ENCODE measurements around the gene KIAA1549.
"Not testable (repeated sequence)": the region's sequence is repeated elsewhere in the genome, so short reads cannot be mapped to it uniquely, and the experiment has no call there.

KIAA1549 gene

GRCh38 chr7:138981332-138982203 lies at the start of gene KIAA1549:
Gene KIAA1549 (minus strand): TSS chr7:138981389. CDS start chr7:138981269, 120 bp downstream.
- H3K9ac ChIP-seq: peak within 1 kb of the TSS; percentile 80

GRCh38 chr7:139029353-139029752 lies 48.2 kb upstream of the KIAA1549 start:
- H2AFZ ChIP-seq (ENCODE audit: low read depth): no peak overlapping the region
- no peaks in the 10 kb centered on the region for H3K36me3 ChIP-seq (ENCODE audit: insufficient read depth)
- no peak overlapping the region for H3K4me2 ChIP-seq
- no peaks in the 10 kb centered on the region for H3K27me3 ChIP-seq (ENCODE audit: insufficient read depth, low read depth)
- TF ChIP-seq CTCF (conservative IDR thresholded peaks at IDR 0.05; ENCODE audit: low read depth, low read length): no peak
- H4K20me1 ChIP-seq (ENCODE audit: insufficient read depth): no peaks in the 10 kb centered on the region
- H3K9ac ChIP-seq: no peak overlapping the region
- no peaks in the 10 kb centered on the region for H3K4me1 ChIP-seq (ENCODE audit: low read depth, poor library complexity, severe bottlenecking)
- no peak overlapping the region for H3K27ac ChIP-seq
- no peak overlapping the region for H3K4me3 ChIP-seq (IDR thresholded peaks at IDR 0.05; ENCODE audit: insufficient read depth, low read depth, low read length)
- H3K79me2 ChIP-seq (ENCODE audit: insufficient read depth, low read depth): no peaks in the 10 kb centered on the region

More at GRCh38 chr7:138981332-138982203, at the start of gene KIAA1549:
- Histone ChIP-seq H3K4me2 (peak within 1 kb of the TSS; percentile 79), H4K20me1 (ENCODE audit: insufficient read depth) (no peaks in the 10 kb centered on the region), H3K4me3 (IDR thresholded peaks at IDR 0.05; ENCODE audit: insufficient read depth, low read depth, low read length) (peak within 1 kb of the TSS; percentile 36), H3K4me1 (ENCODE audit: low read depth, poor library complexity, severe bottlenecking) (peaks cover 6% of the 10 kb centered on the region), H3K36me3 (ENCODE audit: insufficient read depth) (no peaks in the 10 kb centered on the region), H3K27ac (0 out of 2 replicates have a peak within 1 kb of the TSS, but pooled peaks have one; percentile 15), H2AFZ (ENCODE audit: low read depth) (peak within 1 kb of the TSS; percentile 97), H3K79me2 (ENCODE audit: insufficient read depth, low read depth) (peaks cover 8% of the 10 kb centered on the region; the same call in 1 of the 2 replicates), H3K27me3 (ENCODE audit: insufficient read depth, low read depth) (no peaks in the 10 kb centered on the region)
- TF ChIP-seq CTCF (conservative IDR thresholded peaks at IDR 0.05; ENCODE audit: low read depth, low read length): no peak

- H3K9ac ChIP-seq: no peak overlapping the region
- H3K36me3 ChIP-seq (ENCODE audit: insufficient read depth): no peaks in the 10 kb centered on the region
- no peak overlapping the region for H2AFZ ChIP-seq (ENCODE audit: low read depth)
- H3K4me2 ChIP-seq: no peak overlapping the region
- no peaks in the 10 kb centered on the region for H3K27me3 ChIP-seq (ENCODE audit: insufficient read depth, low read depth)
- TF ChIP-seq CTCF (conservative IDR thresholded peaks at IDR 0.05; ENCODE audit: low read depth, low read length): no peak
- no peak overlapping the region for H3K27ac ChIP-seq
- no peaks in the 10 kb centered on the region for H3K4me1 ChIP-seq (ENCODE audit: low read depth, poor library complexity, severe bottlenecking)
- no peaks in the 10 kb centered on the region for H4K20me1 ChIP-seq (ENCODE audit: insufficient read depth)
- H3K79me2 ChIP-seq (ENCODE audit: insufficient read depth, low read depth): no peaks in the 10 kb centered on the region
- H3K4me3 ChIP-seq (IDR thresholded peaks at IDR 0.05; ENCODE audit: insufficient read depth, low read depth, low read length): no peak overlapping the region
These were observed 45.4 kb upstream of the KIAA1549 start for GRCh38 chr7:139026551-139026950.

DNA sequence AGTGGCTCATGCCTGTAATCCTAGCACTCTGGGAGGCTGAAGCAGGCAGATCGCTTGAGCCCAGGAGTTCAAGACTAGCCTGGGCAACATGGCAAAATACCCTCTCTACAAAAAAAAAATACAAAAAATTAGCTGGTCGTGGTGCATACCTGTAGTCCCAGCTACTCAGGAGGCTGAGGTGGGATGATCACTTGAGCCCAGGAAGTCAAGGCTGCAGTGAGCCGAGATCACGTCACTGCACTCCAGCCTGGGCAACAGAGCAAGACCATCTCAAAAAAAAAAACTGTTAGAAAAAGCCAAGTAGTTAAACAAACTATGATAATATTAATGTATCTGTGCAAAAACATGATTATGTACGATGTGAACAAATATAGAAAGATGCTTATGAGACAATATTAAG lies 44.7 kb upstream of the KIAA1549 start:
- not testable (repeated sequence) for H2AFZ ChIP-seq (ENCODE audit: low read depth); H3K27ac ChIP-seq; H3K4me1 ChIP-seq (ENCODE audit: low read depth, poor library complexity, severe bottlenecking); H3K79me2 ChIP-seq (ENCODE audit: insufficient read depth, low read depth); H3K9ac ChIP-seq; H4K20me1 ChIP-seq (ENCODE audit: insufficient read depth); H3K4me2 ChIP-seq; H3K27me3 ChIP-seq (ENCODE audit: insufficient read depth, low read depth); H3K4me3 ChIP-seq (IDR thresholded peaks at IDR 0.05; ENCODE audit: insufficient read depth, low read depth, low read length); H3K36me3 ChIP-seq (ENCODE audit: insufficient read depth)

- Histone ChIP-seq H3K9ac (no peak overlapping the region), H2AFZ (ENCODE audit: low read depth) (no peak overlapping the region), H4K20me1 (ENCODE audit: insufficient read depth) (no peaks in the 10 kb centered on the region), H3K4me2 (no peak overlapping the region), H3K79me2 (ENCODE audit: insufficient read depth, low read depth) (no peaks in the 10 kb centered on the region), H3K27ac (no peak overlapping the region), H3K4me1 (ENCODE audit: low read depth, poor library complexity, severe bottlenecking) (no peaks in the 10 kb centered on the region), H3K36me3 (ENCODE audit: insufficient read depth) (no peaks in the 10 kb centered on the region), H3K4me3 (IDR thresholded peaks at IDR 0.05; ENCODE audit: insufficient read depth, low read depth, low read length) (no peak overlapping the region), H3K27me3 (ENCODE audit: insufficient read depth, low read depth) (no peaks in the 10 kb centered on the region)
- no peak for TF ChIP-seq CTCF (conservative IDR thresholded peaks at IDR 0.05; ENCODE audit: low read depth, low read length)
These were observed 41.9 kb upstream of the KIAA1549 start for GRCh38 chr7:139023076-139023475.

All from KMS-11 (cell line).